Subcutaneous abdominal adipose tissue (tissue), 5 donors: ENCODE results near the gene GNPTAB.

Experiments used
- H3K27ac ChIP-seq: one replicate; pipeline ENCODE4 v1.7.0; 2013; ENCODE audit warnings: low read depth, mild to moderate bottlenecking, inconsistent platforms, low read length, moderate library complexity
- H3K27me3 ChIP-seq, 5 donors: one replicate each; pipeline ENCODE4 v1.7.0; 2013; ENCODE audit warnings: low read length in 5 of 5, inconsistent platforms in 1 of 5; ENCODE audit not compliant: control insufficient read depth in 5 of 5, insufficient read depth in 4 of 5
- H3K36me3 ChIP-seq, 5 donors: one replicate each; pipeline ENCODE4 v1.7.0; 2013; ENCODE audit warnings: low read length in 5 of 5; ENCODE audit not compliant: control insufficient read depth in 5 of 5, insufficient read depth in 5 of 5
- H3K4me1 ChIP-seq, 5 donors: one replicate each; pipeline ENCODE4 v1.7.0; 2013; ENCODE audit warnings: low read length in 5 of 5, mild to moderate bottlenecking in 3 of 5, moderate library complexity in 1 of 5; ENCODE audit not compliant: control insufficient read depth in 5 of 5, insufficient read depth in 5 of 5
- H3K4me3 ChIP-seq, 5 donors: one replicate each; pipeline ENCODE4 v1.7.0; 2013; ENCODE audit warnings: low read length in 5 of 5, low read depth in 1 of 5
- H3K9ac ChIP-seq, 5 donors: one replicate each; pipeline ENCODE4 v1.7.0; 2013; ENCODE audit warnings: low read length in 5 of 5, mild to moderate bottlenecking in 4 of 5, moderate library complexity in 3 of 5
- H3K9me3 ChIP-seq, 5 donors: one replicate each; pipeline ENCODE4 v1.7.0; 2013; ENCODE audit warnings: low read length in 5 of 5; ENCODE audit not compliant: control insufficient read depth in 5 of 5
- donor health status: healthy.
- donor health status: healthy.
- donor health status: healthy.
- donor health status: healthy.
- donor health status: healthy.

The GNPTAB gene

GRCh38 chr12:101764051-101764792, 66.5 kb downstream of the GNPTAB start:
- Histone ChIP-seq H3K36me3 (peaks cover 7 to 48% (median 15%) of the 10 kb centered on the region in 5 donors), H3K27ac (no peak overlapping the region), H3K4me3 (no peak overlapping the region), H3K9ac (no peak overlapping the region), H3K27me3 (no peaks in the 10 kb centered on the region), H3K4me1 (peaks cover 0 to 9% (median 0%) of the 10 kb centered on the region in 5 donors), H3K9me3 (no peaks in the 10 kb centered on the region)

- Histone ChIP-seq H3K27me3 (no peaks in the 10 kb centered on the region), H3K27ac (no peak overlapping the region), H3K4me3 (no peak overlapping the region), H3K36me3 (peaks cover 10 to 44% (median 17%) of the 10 kb centered on the region in 5 donors), H3K4me1 (peaks cover 0 to 9% (median 0%) of the 10 kb centered on the region in 5 donors), H3K9ac (no peak overlapping the region), H3K9me3 (no peaks in the 10 kb centered on the region)
These were observed 67.4 kb downstream of the GNPTAB start for GRCh38 chr12:101763246-101763931.

GRCh38 chr12:101761781-101762180, 69.0 kb downstream of the GNPTAB start:
- no peaks in the 10 kb centered on the region for H3K27me3 ChIP-seq
- no peak overlapping the region for H3K9ac ChIP-seq
- peaks cover 8 to 31% (median 15%) of the 10 kb centered on the region in 5 donors for H3K36me3 ChIP-seq
- peaks cover 0 to 9% (median 0%) of the 10 kb centered on the region in 5 donors for H3K4me1 ChIP-seq
- no peaks in the 10 kb centered on the region for H3K9me3 ChIP-seq
- H3K4me3 ChIP-seq, result no peak overlapping the region
- no peak overlapping the region for H3K27ac ChIP-seq

- Histone ChIP-seq H3K9ac (no peak overlapping the region), H3K36me3 (peaks cover 11 to 30% (median 15%) of the 10 kb centered on the region in 5 donors), H3K9me3 (no peaks in the 10 kb centered on the region), H3K27me3 (no peaks in the 10 kb centered on the region), H3K4me1 (peaks cover 0 to 9% (median 0%) of the 10 kb centered on the region in 5 donors), H3K27ac (no peak overlapping the region), H3K4me3 (no peak overlapping the region)
These were observed 69.4 kb downstream of the GNPTAB start for GRCh38 chr12:101761350-101761749.

- Histone ChIP-seq H3K4me1 (peaks cover 0 to 9% (median 0%) of the 10 kb centered on the region in 5 donors), H3K4me3 (no peak overlapping the region), H3K9me3 (no peaks in the 10 kb centered on the region), H3K27me3 (no peaks in the 10 kb centered on the region), H3K9ac (no peak overlapping the region), H3K27ac (no peak overlapping the region), H3K36me3 (peaks cover 12 to 20% (median 14%) of the 10 kb centered on the region in 5 donors)
These were observed 71.2 kb downstream of the GNPTAB start for GRCh38 chr12:101759396-101760047.

- no peaks in the 10 kb centered on the region for H3K9me3 ChIP-seq
- H3K27me3 ChIP-seq, result no peaks in the 10 kb centered on the region
- no peak overlapping the region for H3K4me3 ChIP-seq
- no peaks in the 10 kb centered on the region for H3K4me1 ChIP-seq
- no peak overlapping the region for H3K9ac ChIP-seq
- H3K27ac ChIP-seq, result no peak overlapping the region
- H3K36me3 ChIP-seq, result peaks cover 16 to 73% (median 45%) of the 10 kb centered on the region in 5 donors
These were observed 80.6 kb downstream of the GNPTAB start for GRCh38 chr12:101750152-101750551.

- H3K4me1 ChIP-seq, result no peaks in the 10 kb centered on the region
- H3K9me3 ChIP-seq, result no peaks in the 10 kb centered on the region
- H3K27me3 ChIP-seq, result no peaks in the 10 kb centered on the region
- no peak overlapping the region for H3K27ac ChIP-seq
- H3K9ac ChIP-seq, result no peak overlapping the region
- peaks cover 16 to 77% (median 44%) of the 10 kb centered on the region in 5 donors for H3K36me3 ChIP-seq
- H3K4me3 ChIP-seq, result no peak overlapping the region
These were observed 81.1 kb downstream of the GNPTAB start for GRCh38 chr12:101749657-101750056.

- H3K27me3 ChIP-seq, result no peaks in the 10 kb centered on the region
- H3K4me3 ChIP-seq, result no peak overlapping the region
- H3K27ac ChIP-seq, result no peak overlapping the region
- no peak overlapping the region for H3K9ac ChIP-seq
- H3K36me3 ChIP-seq, result peaks cover 16 to 83% (median 52%) of the 10 kb centered on the region in 5 donors
- H3K9me3 ChIP-seq, result no peaks in the 10 kb centered on the region
- no peaks in the 10 kb centered on the region for H3K4me1 ChIP-seq
These were observed 81.9 kb downstream of the GNPTAB start for GRCh38 chr12:101748907-101749306.

GRCh38 chr12:101747697-101748096, 83.1 kb downstream of the GNPTAB start:
- H3K4me3 ChIP-seq, result no peak overlapping the region
- no peak overlapping the region for H3K27ac ChIP-seq
- peaks cover 0 to 10% (median 0%) of the 10 kb centered on the region in 5 donors for H3K4me1 ChIP-seq
- H3K9ac ChIP-seq, result no peak overlapping the region
- H3K27me3 ChIP-seq, result no peaks in the 10 kb centered on the region
- peaks cover 16 to 84% (median 56%) of the 10 kb centered on the region in 5 donors for H3K36me3 ChIP-seq
- no peaks in the 10 kb centered on the region for H3K9me3 ChIP-seq

GRCh38 chr12:101746661-101747060, 84.1 kb downstream of the GNPTAB start:
- no peak overlapping the region for H3K4me3 ChIP-seq
- no peaks in the 10 kb centered on the region for H3K27me3 ChIP-seq
- H3K9me3 ChIP-seq, result no peaks in the 10 kb centered on the region
- H3K36me3 ChIP-seq, result peaks cover 17 to 81% (median 56%) of the 10 kb centered on the region in 5 donors
- H3K4me1 ChIP-seq, result peaks cover 0 to 11% (median 0%) of the 10 kb centered on the region in 5 donors
- H3K27ac ChIP-seq, result no peak overlapping the region
- H3K9ac ChIP-seq, result no peak overlapping the region
